Right lobe of liver (tissue), 4 donors: Measurements from ENCODE around the gene TAC4.

Source experiments
- POLR2A ChIP-seq: fragments of 450-650 bp; IDR thresholded peaks from one replicate; pipeline ENCODE4 v1.6.1; 2017; ENCODE audit warnings: antibody characterized with exemption, mild to moderate bottlenecking
- TF ChIP-seq, protein P1 (sequence below), 4 donors: fragments of 200-600 bp in 3 of 4; fragments of 450-650 bp in 1 of 4; IDR thresholded peaks; one replicate each; pipeline versions ENCODE4 v1.5.1 to v1.8.0; 2016 to 2022; ENCODE audit warnings: antibody characterized with exemption in 4 of 4, mild to moderate bottlenecking in 2 of 4
- donor health status: DM: no; HTN: no; CAD: no.
- donor health status: DM: no; HTN: no; CAD: no.
- donor health status: DM: no; HTN: yes; CAD: no.

DNA sequence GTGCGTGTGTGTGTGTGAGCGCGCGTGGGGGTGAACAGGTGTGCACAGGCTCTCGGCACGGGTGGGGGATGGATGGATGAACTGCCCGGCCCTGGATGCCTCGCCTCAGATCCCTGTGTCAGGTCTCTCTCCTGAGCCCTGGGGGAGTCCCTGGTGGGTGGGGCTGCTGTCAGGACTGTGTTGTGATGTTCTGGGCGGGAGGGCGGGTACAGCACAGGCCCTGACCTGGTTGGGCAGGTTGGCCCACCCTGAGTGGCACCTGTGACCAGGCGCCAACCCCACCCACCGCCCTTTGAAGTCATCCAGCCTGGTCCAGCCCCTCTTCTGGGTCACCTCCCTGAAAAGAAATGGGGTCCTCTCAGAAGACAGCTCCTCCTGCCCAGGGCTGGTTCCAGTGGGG is 41.6 kb upstream of the TAC4 start:
- TF ChIP-seq, protein P1, sequence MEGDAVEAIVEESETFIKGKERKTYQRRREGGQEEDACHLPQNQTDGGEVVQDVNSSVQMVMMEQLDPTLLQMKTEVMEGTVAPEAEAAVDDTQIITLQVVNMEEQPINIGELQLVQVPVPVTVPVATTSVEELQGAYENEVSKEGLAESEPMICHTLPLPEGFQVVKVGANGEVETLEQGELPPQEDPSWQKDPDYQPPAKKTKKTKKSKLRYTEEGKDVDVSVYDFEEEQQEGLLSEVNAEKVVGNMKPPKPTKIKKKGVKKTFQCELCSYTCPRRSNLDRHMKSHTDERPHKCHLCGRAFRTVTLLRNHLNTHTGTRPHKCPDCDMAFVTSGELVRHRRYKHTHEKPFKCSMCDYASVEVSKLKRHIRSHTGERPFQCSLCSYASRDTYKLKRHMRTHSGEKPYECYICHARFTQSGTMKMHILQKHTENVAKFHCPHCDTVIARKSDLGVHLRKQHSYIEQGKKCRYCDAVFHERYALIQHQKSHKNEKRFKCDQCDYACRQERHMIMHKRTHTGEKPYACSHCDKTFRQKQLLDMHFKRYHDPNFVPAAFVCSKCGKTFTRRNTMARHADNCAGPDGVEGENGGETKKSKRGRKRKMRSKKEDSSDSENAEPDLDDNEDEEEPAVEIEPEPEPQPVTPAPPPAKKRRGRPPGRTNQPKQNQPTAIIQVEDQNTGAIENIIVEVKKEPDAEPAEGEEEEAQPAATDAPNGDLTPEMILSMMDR (IDR thresholded peaks at IDR 0.05), result no peak
- TF ChIP-seq POLR2A, result no peak
